Measurements from ENCODE around the gene KCNQ5. TPM values are rescaled to one million over a fixed set of nuclear protein-coding genes. Genes with fewer than 3 reads are reported as not detected.

KCNQ5 gene
- total RNA-seq, 4 donors from 2014 or later, result 0.96 to 3.4 (median 1.5) TPM

DNA sequence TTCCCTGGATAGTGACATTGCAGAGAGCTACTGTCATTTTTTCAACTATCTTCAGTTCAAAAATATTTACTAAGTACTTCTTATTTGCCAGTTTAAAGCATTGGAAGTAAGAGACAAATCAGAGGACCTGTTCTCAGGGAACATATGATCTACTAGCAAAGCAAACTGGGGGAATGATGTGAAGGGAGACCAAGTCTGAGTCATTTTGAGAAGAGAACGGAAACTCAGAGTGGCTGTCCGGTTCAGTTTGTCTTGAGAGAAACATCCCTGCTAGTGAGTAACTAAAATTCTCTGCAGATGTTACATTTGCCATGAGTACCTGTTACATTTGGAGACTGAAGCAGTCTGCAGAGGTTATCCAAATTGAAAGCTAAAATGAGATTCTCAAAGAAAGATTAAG is 118.3 kb downstream of the KCNQ5 start:
- no peak for ATAC-seq
- WGBS, 2 donors (ENCODE audit: low coverage in 1 of 2), result 71 to 82% methylated on average over 2 of the region's 2 CpGs

DNA sequence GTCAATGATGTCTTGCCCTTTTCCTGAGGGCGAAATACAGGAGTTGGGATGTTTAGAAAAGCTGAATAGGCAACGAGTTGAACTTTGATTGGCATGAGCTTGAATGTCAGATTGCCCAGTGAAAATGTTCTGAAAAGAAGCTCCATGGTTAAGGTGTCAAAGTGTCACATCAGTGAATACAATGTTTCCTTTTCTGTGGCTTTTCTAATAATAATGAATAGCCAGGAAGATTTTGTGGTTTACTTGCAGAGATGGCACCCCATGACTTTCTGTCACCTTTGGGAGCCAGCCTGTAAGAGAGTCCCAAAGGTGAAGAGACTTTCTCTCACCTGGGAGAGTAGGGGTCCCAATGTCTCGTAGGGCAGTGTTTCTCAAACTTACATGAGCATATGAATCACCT is 119.2 kb downstream of the KCNQ5 start:
- 76 to 83% methylated on average over 2 to 3 of the region's 3 CpGs for WGBS, 2 donors (ENCODE audit: low coverage in 1 of 2)
- H3K4me3 ChIP-seq, result no peak overlapping the region
- no peaks in the 10 kb centered on the region for H3K27me3 ChIP-seq
- H3K9me3 ChIP-seq, result no peaks in the 10 kb centered on the region
- H3K4me1 ChIP-seq, result no peaks in the 10 kb centered on the region
- no peak for ATAC-seq
- TF ChIP-seq POLR2A (IDR thresholded peaks at IDR 0.05) (no peak), POLR2AphosphoS5 (IDR thresholded peaks at IDR 0.05) (no peak), EP300 (IDR thresholded peaks at IDR 0.05) (no peak), CTCF (IDR thresholded peaks at IDR 0.05) (no peak)
- H3K27ac ChIP-seq, result no peak overlapping the region
- H3K36me3 ChIP-seq, result no peaks in the 10 kb centered on the region

More for the DNA sequence above, 118.3 kb downstream of the KCNQ5 start:
- H3K4me3 ChIP-seq, result no peak overlapping the region
- no peaks in the 10 kb centered on the region for H3K36me3 ChIP-seq
- no peaks in the 10 kb centered on the region for H3K9me3 ChIP-seq
- TF ChIP-seq CTCF (IDR thresholded peaks at IDR 0.05) (no peak), POLR2A (IDR thresholded peaks at IDR 0.05) (no peak), EP300 (IDR thresholded peaks at IDR 0.05) (no peak), POLR2AphosphoS5 (IDR thresholded peaks at IDR 0.05) (no peak)
- no peaks in the 10 kb centered on the region for H3K4me1 ChIP-seq
- H3K27me3 ChIP-seq, result no peaks in the 10 kb centered on the region
- no peak overlapping the region for H3K27ac ChIP-seq

- Histone ChIP-seq H3K4me1 (no peaks in the 10 kb centered on the region), H3K4me3 (no peak overlapping the region), H3K9me3 (no peaks in the 10 kb centered on the region), H3K27ac (no peak overlapping the region), H3K27me3 (no peaks in the 10 kb centered on the region), H3K36me3 (no peaks in the 10 kb centered on the region)
- 88 to 90% methylated on average over 4 to 5 of the region's 5 CpGs for WGBS, 2 donors (ENCODE audit: low coverage in 1 of 2)
- TF ChIP-seq EP300 (IDR thresholded peaks at IDR 0.05) (no peak), POLR2A (IDR thresholded peaks at IDR 0.05) (no peak), POLR2AphosphoS5 (IDR thresholded peaks at IDR 0.05) (no peak), CTCF (IDR thresholded peaks at IDR 0.05) (no peak)
- ATAC-seq, result no peak
These were observed 120.3 kb downstream of the KCNQ5 start for GRCh38 chr6:72742001-72742673.

- Histone ChIP-seq H3K27me3 (no peaks in the 10 kb centered on the region), H3K27ac (no peak overlapping the region), H3K4me3 (no peak overlapping the region), H3K4me1 (no peaks in the 10 kb centered on the region), H3K9me3 (no peaks in the 10 kb centered on the region), H3K36me3 (no peaks in the 10 kb centered on the region)
- 63 to 75% methylated on average over 1 to 2 of the region's 2 CpGs for WGBS, 2 donors (ENCODE audit: low coverage in 1 of 2)
- no peak for ATAC-seq
- TF ChIP-seq EP300 (IDR thresholded peaks at IDR 0.05), result no peak
- no peak for TF ChIP-seq CTCF (IDR thresholded peaks at IDR 0.05)
- TF ChIP-seq POLR2A (IDR thresholded peaks at IDR 0.05), result no peak
- TF ChIP-seq POLR2AphosphoS5 (IDR thresholded peaks at IDR 0.05), result no peak
These were observed 124.4 kb downstream of the KCNQ5 start for GRCh38 chr6:72746276-72746675.

DNA sequence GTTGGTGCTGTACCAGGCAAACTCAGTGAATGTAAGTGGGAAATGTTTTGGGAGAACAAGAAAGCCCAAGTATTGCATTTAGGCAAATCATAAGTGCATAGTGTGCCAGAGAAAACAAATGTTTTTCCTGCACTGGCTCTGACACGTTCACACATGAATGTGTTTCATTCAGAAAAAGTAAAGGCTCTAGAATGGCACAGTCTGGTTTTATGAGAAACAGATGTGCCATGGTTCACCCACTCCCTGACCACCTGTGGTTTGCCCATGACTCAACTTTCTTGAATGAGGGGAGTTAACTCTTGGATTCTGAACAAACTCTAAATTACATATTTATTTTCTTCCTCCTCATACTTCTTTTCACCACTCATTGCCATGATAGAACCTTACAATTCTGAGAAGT is 126.9 kb downstream of the KCNQ5 start:
- Histone ChIP-seq H3K27ac (no peak overlapping the region), H3K4me1 (no peaks in the 10 kb centered on the region), H3K4me3 (no peak overlapping the region), H3K9me3 (no peaks in the 10 kb centered on the region), H3K36me3 (no peaks in the 10 kb centered on the region), H3K27me3 (no peaks in the 10 kb centered on the region)
- WGBS, 2 donors (ENCODE audit: low coverage in 1 of 2), result 31 to 57% methylated on average over 1 of the region's 1 CpG
- no peak for TF ChIP-seq POLR2AphosphoS5 (IDR thresholded peaks at IDR 0.05)
- no peak for TF ChIP-seq EP300 (IDR thresholded peaks at IDR 0.05)
- no peak for TF ChIP-seq POLR2A (IDR thresholded peaks at IDR 0.05)
- TF ChIP-seq CTCF (IDR thresholded peaks at IDR 0.05), result no peak
- ATAC-seq, result no peak
